NCI-H446 treated with DMSO at 0.1 percent for 48 hours (cell line): Measurements from ENCODE around the gene TSPAN31.
"Not testable (repeated sequence)": the region's sequence is repeated elsewhere in the genome, so short reads cannot be mapped to it uniquely, and the experiment has no call there.

ENCODE experiments used
- DNase-seq: peaks from one replicate; lab custom pipeline; 2025; lab: John Stamatoyannopoulos, UW

Gene TSPAN31

DNA sequence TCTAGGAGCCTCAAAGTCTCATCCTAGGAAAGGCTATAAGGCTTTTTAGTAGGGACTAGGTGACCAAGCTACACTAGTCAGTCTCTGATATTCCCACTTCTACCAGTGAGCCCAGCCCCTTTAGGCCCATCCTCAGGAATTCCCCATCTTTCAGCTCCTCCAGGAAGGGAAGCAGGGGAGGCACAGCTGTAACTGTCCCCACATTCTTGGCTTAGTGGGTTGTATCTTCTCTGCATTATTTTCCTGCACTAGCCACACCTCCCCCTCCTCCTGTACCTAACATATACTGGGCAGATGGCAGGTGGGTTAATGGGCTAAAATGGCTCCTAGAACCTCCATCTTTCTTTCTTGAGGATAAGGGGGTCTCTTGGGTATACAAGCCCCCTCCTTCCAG, 22.5 kb downstream of the TSPAN31 start:
- no peak for DNase-seq

GRCh38 chr12:57767876-57768275, 23.0 kb downstream of the TSPAN31 start:
- no peak for DNase-seq

DNA sequence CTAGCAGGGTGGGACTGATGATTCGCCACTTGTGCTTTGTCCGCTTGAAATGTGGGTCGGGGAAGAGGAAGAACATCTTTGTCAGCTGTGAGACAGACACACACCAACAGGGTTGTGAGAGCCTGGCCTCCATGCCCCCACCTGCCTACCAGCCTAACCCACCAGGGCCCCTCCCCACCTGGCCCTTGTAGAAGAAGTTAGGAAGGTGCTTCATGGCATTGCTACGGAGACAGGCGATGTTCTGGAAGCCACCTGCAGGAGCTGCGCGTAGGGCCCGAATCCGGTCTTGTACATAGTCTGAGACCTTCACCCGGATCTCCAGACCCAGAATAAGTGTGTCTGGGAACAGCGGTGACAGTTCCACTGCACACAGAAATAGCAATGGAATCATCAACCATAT, 24.8 kb downstream of the TSPAN31 start:
- DNase-seq: no peak

GRCh38 chr12:57770734-57771133, 25.9 kb downstream of the TSPAN31 start:
- DNase-seq: no peak

DNA sequence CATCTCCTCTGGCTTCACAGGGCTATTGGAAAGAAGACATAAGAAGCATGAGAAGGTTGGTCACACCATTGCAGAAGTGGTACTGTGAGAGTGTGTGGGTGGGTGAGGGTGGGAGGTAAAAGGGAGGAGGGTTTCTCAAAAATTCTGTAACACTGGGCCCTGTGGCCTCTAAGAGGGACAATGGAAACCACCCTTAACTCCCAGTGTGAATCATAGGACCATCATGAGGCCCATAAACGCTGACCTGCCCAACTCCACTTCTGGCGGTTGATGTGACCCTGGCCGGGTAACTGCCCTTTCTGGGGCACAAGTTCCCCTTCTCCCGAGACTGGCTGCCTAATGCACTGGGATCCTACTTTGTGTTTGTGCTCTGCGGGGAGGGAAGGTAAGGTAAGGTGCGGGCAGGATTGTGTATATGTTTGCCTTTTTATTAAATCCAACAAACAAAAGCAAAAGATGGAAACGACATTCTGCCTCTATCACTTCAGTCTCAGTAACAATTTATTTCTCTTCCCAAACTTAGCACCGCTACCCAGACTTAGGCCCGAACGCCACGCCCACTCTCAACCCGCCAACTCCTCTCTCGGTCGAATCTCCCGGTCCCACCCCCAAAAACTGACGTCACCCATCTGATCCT, 26.5 kb downstream of the TSPAN31 start:
- peak; percentile 87 for DNase-seq

DNA sequence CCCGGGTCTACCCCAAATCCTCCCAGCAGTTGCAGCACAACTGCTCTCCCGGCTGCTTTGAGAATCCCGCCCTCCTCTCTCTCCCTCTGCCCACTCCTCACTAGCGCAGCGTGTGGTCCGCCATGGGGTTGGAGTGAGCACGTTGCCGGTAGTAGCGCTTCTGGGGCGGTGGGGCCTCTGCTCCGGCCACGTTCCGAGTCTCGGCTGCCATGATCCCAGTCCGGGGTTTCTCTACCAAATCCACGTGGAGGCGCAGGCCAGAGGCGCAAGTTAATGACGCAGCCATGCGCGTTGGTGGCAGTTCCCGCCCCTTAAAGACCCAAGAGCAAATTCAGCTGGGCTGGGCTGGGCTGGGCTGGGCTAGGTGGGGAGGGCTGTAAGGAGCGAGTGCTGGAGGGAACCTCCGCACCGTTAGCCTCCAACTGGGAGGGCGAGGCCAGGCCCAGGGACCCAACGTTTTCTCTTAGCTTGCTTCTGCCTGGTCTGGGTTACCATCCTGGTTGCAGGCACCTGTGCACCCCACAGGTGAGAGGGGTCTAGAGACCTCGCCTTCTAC, 27.1 kb downstream of the TSPAN31 start, which contains the start of gene METTL1:
Gene METTL1, minus strand, starts transcription at position 233 of the 556 bp plus-strand sequence. Its CDS starts 22 bp downstream, at position 211.
- DNase-seq: peak; percentile 94

GRCh38 chr12:57772429-57773322, 27.8 kb downstream of the TSPAN31 start, which contains the start of gene EEF1AKMT3:
Gene EEF1AKMT3 (plus strand): TSS chr12:57772614. CDS start chr12:57772725, 111 bp downstream.
- DNase-seq: peak; percentile 52

DNA sequence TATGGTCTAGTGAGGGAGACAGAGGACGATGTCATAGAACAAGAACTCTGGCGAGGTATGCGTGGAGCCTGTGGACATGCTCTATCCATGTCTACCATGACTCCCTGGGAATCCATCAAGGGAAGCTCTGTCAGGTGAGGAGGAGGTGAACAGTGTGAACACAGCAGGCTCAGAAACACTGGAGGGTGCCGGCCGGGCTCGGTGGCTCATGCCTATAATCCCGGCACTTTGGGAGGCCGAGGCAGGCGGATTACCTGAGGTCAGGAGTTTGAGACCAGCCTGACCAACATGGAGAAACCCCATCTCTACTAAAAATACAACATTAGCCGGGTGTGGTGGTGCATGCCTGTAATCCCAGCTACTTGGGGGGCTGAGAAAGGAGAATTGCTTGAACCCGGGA, 29.8 kb downstream of the TSPAN31 start:
- not testable (repeated sequence) for DNase-seq

GRCh38 chr12:57775044-57775443, 30.2 kb downstream of the TSPAN31 start:
- no peak for DNase-seq

- DNase-seq: no peak
Observed at GRCh38 chr12:57775563-57776246, 30.9 kb downstream of the TSPAN31 start.

GRCh38 chr12:57776247-57776587, 31.4 kb downstream of the TSPAN31 start:
- no peak for DNase-seq

- DNase-seq: no peak
Observed at GRCh38 chr12:57777367-57777766, 32.5 kb downstream of the TSPAN31 start.

DNA sequence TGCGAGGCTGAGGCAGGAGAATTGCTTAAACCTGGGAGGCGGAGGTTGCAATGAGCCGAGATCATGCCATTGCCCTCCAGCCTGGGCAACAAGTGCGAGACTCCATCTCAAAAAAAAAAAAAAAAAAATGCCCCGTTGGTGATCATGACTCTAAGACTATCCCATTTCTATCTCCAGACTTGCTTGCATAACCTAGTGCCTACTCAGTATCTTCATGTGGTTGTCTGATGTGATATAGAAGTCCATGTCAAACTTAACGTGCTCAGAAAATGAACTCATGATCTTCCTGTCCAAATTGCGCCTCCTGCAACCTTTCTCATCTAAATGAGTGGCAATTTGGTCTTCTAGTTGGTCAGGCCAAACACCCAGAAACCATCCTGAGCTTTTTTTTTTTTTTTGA, 33.1 kb downstream of the TSPAN31 start:
- DNase-seq: no peak

GRCh38 chr12:57779736-57780135, 34.9 kb downstream of the TSPAN31 start:
- no peak for DNase-seq

DNA sequence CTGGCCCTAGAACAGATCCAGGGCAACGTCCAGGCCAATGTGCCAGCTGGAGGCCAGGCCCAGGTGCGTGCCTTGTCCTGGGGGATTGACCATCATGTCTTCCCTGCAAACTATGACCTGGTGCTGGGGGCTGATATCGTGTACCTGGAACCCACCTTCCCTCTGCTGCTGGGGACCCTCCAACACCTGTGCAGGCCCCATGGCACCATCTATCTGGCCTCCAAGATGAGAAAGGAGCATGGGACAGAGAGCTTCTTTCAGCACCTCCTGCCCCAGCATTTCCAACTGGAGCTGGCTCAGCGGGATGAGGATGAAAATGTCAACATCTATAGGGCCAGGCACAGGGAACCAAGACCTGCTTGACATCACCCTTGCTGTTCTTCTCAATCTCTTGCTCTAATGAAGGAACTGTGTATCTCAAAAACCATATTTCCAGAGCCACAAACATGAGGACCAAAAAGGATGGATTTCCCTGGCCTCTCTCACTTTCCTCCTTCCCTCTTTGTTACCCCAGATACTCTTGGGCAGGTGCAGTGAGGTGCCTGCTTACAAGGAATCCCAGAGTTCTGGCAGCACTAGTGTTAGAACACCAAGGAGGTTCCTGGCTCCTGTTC, 35.6 kb downstream of the TSPAN31 start:
- DNase-seq: no peak

- DNase-seq: no peak
Observed at GRCh38 chr12:57781244-57781643, 36.4 kb downstream of the TSPAN31 start.

DNA sequence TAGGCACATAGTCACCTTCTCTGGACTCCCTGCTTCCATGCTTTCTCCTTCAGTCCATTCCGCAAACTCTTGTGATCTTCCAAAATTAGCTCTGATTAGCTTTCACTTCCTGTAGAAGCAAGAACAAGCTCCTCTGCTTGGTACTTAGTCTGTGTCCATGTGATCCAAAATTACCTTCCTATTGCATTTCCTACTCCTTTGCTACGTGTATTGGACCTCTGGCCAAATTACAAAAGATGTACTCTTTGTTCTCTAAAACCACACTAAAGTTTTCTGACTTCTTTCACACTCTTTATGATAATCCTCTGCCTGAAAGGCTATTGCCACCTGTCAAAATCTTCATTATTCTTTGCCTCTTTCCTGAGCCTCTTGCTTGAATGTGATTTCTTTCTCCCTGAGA, 37.0 kb downstream of the TSPAN31 start:
- DNase-seq: no peak

GRCh38 chr12:57782243-57782607, 37.4 kb downstream of the TSPAN31 start:
- DNase-seq: no peak

DNA sequence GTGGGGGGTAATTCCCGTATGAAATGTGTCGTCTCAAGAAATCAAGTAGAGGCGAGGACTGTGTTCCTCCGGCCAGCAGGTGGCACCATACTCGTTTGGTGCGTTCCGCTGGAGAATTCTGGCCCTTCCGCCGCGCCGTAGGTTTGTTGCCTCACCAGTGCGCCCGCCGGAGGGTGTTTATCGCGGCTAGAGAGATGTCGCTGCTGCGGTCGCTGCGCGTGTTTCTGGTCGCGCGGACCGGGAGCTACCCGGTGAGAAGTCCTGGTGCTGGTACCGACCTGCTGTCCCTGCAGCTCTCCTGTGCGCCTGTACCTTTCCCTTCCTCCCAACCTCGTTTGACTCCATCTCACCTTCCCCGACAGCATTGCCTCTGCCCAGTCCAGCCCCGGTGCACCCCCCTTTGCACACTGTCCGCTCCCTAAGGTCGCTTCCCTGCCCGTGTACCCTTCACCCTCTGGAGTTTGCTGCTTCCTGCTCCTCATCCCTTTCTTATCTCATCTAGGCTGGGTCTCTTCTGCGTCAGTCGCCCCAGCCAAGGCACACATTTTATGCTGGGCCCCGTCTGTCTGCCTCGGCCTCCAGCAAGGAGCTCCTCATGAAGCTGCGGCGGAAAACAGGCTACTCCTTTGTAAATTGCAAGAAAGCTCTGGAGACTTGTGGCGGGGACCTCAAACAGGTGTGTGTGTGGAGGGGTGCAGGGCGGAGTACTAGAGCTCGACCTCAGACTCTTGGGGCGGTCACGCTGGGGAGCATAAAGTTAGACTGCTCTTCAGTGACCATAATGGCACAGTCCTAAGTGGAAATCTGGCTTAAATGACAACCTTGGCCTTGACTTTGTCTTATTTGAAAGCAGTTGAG, 38.0 kb downstream of the TSPAN31 start, which contains the start of gene TSFM:
Gene TSFM, plus strand, starts transcription at position 180 of the 858 bp plus-strand sequence. Its CDS starts 15 bp downstream, at position 195.
- DNase-seq: peak; percentile 77

DNA sequence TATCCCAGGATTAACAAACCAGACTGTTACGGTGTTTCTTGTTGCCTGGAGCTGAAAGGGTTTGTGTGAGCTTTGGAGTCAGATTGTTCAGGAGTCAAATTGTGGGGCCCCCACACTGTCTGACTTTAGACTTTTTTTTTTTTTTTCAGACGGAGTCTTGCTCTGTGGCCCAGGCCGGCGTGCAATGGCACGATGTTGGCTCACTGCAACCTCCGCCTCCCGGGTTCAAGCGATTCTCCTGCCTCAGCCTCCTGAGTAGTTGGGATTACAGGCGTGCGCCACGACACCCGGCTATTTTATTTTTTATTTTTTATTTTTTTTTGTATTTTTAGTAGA, 38.6 kb downstream of the TSPAN31 start:
- no peak for DNase-seq

- DNase-seq: no peak
Observed at GRCh38 chr12:57783861-57784260, 39.0 kb downstream of the TSPAN31 start.
